HTR-8/SVneo (cell line): ENCODE measurements around the gene PCDH15.
"Not testable (repeated sequence)": the region's sequence is repeated elsewhere in the genome, so short reads cannot be mapped to it uniquely, and the experiment has no call there.

Experiments
- DNase-seq: peaks from one replicate; pipeline ENCODE4 v3.0.0; 2011; ENCODE audit warnings: low spot score, mixed read lengths; ENCODE audit not compliant: insufficient read length
- FAIRE-seq: peaks from 2 replicates; lab custom pipeline; 2011; peaks lifted over from hg19 to GRCh38; lab: Jason Lieb, UNC

Gene PCDH15

DNA sequence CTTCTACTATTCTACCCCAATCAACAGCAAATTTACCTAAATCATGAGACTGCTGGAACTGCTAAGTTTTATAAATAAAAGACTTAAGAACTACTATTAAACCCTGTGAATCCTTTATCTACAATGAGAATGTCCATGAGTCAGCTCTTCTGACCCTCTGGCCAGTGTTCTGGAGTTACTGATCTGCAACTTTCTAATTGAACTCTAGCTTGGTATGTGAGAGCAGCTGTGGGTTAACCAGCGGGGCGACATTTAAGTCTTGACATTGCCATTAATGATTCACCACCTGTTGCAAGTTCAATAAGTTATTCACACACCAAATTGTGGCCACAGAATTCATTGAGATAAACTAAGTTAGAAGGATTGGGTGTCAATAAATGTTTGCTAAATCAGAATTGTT is 359.8 kb downstream of the PCDH15 start:
- no peak for FAIRE-seq
- DNase-seq, result no peak

DNA sequence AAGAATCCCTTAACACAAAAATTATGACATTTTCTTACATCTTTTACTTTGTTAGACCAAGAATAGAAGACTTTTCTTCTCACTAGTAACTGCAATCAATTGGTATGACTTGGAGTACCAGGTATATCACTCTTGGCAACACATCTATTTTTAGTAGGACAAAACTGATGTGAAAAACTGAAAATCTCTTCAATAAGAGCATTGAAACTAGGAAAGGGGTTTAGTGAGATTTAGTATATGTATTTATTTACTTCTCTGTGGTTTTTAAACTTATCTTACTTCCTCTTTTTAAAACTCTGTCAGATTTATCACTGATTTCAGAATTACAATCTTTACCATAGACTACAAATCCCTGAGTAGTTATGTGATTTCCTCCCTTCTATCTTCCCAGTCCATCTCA is 366.2 kb downstream of the PCDH15 start:
- no peak for DNase-seq
- FAIRE-seq, result no peak

DNA sequence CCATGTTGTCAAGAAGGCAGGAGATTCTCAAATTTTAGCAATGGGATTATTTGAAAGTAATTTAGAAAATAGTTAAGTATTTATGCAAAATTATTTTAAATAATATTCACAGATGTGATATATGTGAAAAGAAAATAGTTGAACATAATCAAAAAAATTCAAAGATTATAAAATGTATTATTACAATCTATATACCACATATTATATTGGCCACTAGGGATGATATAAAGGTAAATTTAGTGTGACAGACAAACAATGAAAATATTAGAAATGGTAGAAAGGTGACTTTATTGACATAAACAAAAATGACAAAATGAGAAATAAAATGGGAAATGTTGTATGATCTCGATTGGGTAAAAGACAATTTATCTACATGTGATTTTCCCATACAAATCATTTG is 385.5 kb downstream of the PCDH15 start:
- DNase-seq (no peak), FAIRE-seq (no peak)

DNA sequence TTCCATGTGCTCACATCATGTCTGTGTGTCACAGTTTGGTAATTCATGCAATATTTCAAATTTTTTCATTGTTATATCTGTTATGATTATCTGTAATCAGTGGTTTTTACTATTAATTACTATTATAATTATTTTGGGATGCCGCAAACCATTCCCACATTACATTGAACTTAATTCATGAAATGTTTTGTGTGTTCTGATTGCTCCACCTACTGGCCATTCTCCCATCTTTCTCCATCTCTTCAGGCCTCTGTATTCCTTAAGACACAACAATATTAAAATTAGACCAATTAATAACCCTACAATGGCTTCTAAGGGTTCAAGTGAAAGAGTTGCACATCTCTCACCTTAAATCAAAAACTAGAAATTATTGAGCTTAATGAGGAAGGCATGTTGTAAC is 398.5 kb downstream of the PCDH15 start:
- DNase-seq (no peak), FAIRE-seq (no peak)

DNA sequence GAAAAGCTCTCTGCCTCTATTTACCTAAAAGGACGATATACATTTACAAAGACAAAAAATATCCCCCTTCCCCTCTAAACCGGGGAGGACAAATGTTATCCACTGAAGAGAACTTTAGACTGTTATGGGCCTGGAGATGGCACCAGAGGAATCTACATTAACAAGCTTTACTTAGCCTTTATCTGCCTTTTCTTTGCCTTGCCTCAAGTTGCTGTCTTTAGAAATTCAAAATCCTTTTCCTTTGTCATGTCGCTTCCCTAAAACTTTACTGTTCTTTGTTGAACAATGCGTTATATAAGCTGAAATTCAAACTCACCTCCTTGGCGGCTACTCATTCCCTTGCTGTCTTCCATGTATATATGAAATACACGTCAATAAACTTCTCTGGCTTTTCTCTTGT is 405.0 kb downstream of the PCDH15 start:
- FAIRE-seq (no peak), DNase-seq (no peak)

DNA sequence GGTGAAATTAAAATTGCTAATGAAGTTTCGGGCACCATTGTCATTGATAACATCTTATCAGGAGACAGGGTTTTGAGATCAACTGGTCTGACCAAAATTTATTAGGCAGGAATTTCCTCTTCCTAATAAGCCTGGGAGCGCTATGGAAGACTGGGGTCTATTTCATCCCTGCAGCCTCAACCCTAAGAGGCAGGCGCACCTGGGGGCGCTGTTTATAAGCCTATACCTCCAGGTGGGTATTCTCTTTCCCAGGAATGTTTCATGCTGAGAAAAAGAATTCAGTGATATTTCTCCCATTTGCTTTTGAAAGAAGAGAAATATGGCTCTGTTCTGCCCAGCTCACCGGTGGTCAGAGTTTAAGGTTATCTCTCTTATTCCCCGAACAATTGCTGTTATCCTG is 406.4 kb downstream of the PCDH15 start:
- not testable (repeated sequence) for FAIRE-seq, DNase-seq

DNA sequence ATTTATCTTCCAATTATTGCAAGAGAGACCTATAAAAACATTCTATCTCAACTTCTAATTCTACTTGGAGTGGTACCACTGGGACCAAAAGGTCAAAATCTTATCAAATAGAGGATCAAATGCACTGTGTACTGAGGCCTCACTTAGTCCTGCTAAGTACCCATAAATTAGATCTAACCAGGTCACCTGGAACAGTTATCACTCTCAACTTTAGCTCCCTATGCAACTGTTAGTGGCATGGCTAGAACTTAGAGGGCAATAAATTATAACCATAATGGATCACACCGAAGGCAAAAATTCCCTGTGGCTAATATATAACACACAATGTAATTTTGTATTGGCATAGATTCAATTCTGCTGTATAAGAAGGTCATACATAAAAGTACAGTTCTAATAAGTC is 428.9 kb downstream of the PCDH15 start:
- FAIRE-seq, result no peak
- no peak for DNase-seq

DNA sequence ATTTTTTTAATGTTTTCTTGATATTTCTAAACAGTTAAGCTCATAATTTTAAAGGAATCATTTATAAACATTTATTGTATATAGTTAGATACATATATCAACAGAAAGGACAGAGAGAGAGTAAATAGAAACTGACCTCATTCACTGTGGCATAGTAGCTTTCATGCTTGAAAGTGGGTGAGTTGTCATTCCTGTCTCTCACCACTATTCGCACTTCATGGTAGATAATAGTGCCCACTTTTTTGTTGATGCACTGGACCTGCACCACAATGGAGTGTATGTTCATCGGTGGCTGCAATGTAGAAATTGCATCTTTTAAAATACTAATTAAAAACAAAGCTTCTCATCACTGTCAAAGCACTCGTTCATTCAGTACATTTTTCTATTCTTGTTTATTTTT is 432.0 kb downstream of the PCDH15 start:
- no peak for DNase-seq
- FAIRE-seq, result no peak

DNA sequence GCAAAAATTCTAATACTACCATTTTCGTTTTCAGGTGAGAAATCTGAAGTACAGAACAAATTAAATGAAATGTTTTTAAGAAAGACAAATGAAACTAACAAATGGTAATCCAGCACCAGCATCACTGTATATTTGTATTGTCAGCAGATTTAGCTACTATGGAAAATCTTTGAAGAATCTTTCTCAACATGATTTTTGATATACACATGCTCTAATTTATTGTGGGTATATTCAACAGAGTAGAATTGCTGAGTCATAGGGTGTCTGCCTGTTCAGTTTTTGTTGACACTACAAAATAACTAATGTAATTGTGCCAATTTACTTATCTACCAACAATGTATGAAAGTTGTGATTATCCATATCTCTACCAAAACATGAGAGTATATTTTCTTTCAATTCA is 437.6 kb downstream of the PCDH15 start:
- no peak for DNase-seq
- FAIRE-seq, result no peak

DNA sequence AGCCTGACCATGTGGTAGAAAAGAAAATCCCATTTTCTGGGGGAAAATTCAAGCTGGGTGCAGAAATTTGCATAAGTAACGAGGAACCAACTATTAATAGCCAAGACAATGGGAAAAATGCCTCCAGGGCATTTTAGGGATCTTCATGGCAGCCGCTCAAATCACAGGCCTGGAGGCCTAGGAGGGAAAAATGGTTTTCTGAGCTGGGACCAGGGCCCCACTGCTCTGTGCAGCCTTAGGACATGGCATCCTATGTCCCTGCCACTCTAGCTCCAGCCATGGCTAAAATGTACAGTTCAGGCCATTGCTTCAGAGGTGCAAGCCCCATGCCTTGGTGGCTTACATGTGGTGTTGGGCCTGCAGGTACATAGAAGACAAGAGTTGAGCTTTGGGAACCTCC is 459.0 kb downstream of the PCDH15 start:
- DNase-seq (no peak), FAIRE-seq (no peak)

DNA sequence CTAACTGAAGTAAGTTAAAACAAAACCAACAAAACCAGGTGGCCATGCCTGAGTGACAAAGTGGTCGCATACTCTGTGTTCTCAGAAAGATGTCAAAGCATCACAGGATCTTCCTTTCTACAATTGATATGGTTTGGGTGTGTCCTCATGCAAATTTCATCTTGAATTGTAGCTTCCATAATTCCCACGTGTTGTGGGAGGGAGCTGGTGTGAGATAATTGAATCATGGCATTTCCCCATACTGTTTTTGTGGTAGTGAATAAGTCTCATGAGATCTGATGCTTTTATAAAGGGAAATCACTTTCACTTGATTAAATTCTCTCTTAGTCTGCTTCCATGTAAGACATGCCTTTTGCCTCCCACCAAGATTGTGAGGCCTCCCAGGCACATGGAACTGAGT is 465.7 kb downstream of the PCDH15 start:
- no peak for DNase-seq
- no peak for FAIRE-seq

DNA sequence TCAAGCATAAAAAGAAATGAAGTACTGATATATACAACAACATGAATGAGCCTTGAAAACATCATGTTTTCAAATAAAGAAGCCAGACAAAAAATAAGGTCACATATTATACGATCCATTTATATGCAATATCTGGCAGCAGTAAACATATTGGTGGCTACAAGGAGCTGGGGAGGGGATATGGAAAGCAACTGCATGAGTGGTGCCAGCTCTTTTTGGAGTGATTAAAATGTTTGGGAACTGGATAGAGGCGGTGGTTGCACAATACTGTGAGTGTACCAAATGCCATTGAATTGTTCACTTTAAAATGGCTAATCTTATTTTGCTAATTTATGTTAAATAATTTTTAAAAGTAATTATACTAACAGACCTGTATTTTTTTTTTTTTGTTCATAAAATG is 481.7 kb downstream of the PCDH15 start:
- no peak for DNase-seq

DNA sequence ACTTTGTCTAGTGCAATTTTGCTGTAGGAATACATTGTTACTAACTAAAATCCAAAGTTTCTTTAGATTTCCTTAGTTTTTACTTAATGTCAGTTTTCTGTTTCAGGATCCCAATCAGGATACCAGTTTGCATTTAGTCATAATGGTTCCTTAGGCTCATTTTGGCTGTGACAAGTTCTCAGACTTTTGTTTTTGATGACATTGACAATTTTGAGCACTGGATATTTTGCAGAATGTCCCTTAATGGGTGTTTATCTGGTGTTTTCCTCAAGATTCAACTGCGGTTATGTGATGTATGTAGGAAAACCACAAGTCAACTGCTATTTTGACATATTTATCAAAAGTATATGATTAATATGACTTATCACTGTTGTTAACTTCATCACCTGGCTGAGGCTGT is 482.6 kb downstream of the PCDH15 start:
- DNase-seq (no peak), FAIRE-seq (no peak)

More for the DNA sequence above, 481.7 kb downstream of the PCDH15 start:
- no peak for FAIRE-seq

DNA sequence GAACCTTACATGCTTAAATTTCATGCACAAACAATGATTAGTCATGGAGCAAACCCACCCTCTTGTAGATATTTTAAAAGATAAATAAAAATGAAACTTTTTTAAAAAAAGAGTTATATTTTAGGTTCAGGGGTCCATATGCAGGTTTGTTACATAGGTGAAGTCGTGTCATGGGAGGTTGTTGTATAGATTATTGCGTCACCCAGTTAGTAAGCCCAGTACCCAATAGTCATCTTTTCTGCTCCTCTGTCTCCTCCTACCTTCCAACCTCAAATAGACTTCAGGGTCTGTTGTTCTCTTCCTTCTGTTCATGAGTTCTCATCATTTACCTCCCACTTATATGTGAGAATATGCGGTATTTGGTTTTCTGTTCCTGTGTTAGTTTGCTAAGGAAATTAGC is 486.6 kb downstream of the PCDH15 start:
- FAIRE-seq (no peak), DNase-seq (no peak)

DNA sequence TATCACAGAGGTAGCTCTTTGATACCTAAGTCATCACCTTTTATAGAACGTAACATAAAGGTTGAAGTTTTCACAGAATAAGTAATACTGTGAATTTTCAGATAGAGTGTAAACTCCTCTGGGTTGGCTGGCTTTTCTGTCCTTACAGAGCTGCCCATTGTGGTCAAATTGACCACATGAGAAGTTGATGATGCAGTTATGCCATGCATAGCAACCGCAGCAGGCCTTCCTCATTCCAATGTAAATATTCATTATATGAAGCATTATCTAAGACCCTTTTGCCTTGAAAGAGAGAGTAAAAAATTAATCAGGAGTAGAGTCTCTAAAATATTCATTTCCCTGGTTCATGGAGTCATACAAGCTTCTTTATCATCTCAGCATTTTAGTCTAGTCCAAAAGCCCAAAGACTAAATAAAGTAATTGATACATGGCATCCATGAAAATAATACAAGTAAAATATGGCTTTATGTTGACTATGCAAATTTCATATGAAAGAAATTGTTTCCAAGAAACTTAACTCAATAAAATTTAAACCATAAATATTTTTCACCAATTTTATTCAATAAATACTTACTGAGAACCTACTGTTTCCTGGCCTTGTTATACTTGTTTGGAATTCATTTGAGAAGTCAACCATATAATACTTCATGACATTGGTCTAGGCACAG is 516.4 kb downstream of the PCDH15 start:
- peak; percentile 0 for DNase-seq
- FAIRE-seq, result no peak

DNA sequence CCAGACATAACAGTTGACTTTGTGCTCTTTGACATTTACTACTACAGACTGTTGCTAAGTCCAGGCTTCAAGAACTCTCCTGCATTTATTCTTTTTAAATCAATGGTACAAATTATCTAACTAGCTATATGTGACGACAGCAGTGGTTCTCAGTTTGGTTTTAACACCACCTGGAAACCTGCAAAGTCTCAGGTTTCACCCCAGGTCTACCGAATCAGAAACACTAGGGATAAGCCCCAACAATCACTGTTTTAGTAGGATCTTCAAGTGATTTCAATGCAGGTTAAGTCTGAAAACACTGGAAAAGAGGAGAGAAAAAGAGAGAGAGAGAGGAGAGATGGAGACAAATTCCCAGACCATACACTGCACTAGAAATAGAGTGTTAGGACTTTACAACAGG is 519.0 kb downstream of the PCDH15 start:
- DNase-seq, result no peak
- no peak for FAIRE-seq

DNA sequence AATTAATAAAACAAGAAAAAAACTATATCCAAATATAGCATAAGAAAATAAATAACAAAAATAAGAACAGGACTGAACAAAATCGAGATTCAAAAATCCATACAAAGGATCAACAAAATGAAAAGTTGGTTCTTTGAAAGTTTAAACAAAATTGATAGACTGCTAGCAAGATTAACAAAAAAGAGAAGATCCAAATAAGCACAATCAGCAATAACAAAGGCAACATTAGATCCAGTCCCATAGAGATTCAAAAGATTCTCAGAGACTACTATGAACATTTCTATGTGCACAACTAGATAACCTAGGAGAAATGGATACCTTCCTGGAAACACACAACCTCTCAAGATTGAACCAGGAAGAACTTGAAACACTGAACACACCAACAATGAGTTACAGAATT is 534.6 kb downstream of the PCDH15 start:
- FAIRE-seq (no peak), DNase-seq (no peak)

DNA sequence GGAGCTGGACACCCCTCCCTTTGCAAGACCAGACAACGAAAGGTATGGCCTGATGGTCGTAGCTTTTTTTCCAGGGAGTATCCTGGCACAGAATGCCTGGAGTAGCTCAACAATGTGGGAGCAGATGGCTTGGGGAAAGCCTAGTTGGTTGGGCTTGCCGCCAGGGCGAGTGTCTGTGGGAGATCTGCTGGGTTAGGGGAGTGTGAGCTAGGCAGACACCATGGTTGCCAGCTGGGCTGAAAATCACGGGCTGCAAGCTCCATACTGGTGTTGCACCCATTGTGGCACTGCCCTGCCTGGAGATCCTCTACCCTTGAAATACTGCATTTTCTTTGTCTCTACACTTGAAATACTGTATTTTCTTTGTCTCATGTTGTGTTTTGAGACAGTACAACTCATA is 538.3 kb downstream of the PCDH15 start:
- DNase-seq (no peak), FAIRE-seq (no peak)

DNA sequence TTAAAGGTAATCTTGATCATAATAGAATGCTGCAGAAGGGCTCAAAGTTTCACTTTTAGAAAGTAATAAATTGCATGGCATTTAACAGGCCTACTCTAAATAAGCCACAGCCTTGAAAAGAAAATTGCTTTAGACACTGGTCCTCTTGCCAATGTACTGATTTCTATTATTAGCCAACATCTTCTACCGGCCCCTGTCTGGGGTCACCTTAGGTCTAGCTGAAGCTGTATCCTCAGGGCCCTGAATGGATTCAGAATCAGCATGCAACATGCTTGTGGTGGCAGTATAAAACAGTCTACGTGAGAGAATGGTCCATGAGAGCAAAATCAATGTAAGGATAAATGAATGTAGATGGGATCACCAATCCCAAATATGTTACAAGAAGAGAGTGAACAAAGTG is 541.9 kb downstream of the PCDH15 start:
- no peak for FAIRE-seq
- DNase-seq, result no peak

DNA sequence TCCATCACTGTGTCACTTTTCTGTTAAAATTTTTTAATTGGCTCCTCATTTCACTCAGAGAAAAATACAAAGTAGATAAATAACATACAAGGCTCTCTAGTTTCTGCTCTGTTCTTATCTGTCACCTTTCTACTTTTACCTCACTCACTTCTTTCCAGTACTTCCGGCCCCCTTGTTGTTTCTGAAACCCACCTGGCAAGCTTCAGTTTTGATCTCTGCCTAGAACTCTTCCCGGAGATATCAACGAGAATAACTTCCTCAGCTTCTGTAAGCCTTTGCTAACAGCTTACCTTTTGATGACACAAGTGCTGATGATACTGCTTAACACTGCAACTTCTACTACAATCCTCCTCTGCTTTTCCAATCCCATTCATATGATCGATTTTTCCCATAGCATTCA is 566.2 kb downstream of the PCDH15 start:
- DNase-seq (no peak), FAIRE-seq (no peak)

DNA sequence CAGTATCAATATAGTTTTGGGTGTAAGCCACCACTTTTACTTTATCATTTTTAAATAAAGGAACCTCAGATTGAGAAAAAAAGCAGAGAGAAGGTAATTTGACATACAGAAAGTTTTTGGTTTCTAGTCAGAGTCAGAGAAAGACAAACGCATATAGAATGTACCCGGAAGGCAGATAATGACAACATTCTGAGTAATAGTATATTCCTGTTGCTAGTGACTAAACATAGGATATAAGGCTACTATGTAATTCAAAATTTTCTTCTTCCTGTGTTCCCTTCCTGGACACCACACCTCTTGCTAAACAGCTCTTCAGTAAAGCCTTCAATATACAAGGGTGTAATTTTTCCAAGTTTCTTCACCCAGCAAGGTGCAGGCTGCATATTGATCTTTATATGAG is 597.6 kb downstream of the PCDH15 start:
- FAIRE-seq (no peak), DNase-seq (no peak)

DNA sequence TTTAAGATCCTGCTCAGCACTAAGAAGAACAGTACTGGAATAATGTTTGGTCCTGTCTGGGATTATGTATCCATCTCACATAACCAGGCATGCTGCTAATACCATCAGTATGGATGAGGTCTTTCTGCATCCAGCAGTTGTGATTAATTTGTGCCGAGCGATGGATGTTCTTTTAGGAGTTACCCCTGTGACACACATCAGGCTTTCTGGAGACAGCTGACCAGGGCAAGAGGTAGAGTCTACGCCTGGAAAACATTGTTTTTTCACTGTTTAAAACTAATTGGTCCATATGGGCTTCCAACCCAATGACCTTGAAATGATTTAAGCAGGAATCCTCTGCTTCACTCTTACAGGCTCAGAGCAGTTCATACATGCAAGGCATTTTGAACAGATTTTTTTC is 603.0 kb downstream of the PCDH15 start:
- FAIRE-seq (no peak), DNase-seq (no peak)

DNA sequence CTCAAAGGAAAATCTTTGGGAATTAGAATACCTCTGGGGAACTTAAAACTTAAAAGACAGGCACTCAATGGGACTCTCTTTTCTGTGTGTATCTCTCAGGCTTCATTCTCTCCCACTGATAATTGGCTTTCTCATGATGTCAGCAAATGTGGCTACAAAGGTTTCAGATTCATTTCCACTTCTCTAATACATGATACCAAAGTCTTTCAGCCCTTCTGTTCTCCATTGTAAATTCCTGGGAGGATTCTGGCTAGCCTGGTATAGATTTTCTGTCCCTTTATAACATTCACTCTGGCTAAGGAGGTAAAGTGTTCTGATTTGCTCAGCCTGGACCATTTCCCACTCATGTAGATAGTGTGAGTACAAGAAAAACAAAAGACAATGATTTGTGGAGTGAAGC is 606.2 kb downstream of the PCDH15 start:
- FAIRE-seq, result no peak
- DNase-seq, result no peak
